Prostate gland (tissue), 2 donors: Measurements from ENCODE around the gene KIFBP. TPM values are rescaled to one million over a fixed set of nuclear protein-coding genes. Genes with fewer than 3 reads are reported as not detected.
A peak's percentile ranks its signal among the peaks of the same experiment; 100 is the strongest.

Experiments
- DNase-seq: peaks from one replicate; pipeline ENCODE4 v3.0.0-alpha.2; 2019; ENCODE audit warnings: low spot score
- H3K27ac ChIP-seq, 2 donors: fragments of 200-600 bp; sonication (generic); 2 replicates each; pipeline ENCODE4 v1.5.1; 2017 to 2019
- H3K27me3 ChIP-seq: fragments of 200-600 bp; sonication (generic); replicated peaks from 2 replicates; pipeline ENCODE4 v1.5.1; 2019; ENCODE audit not compliant: insufficient read depth
- H3K36me3 ChIP-seq, 2 donors: fragments of 200-600 bp; sonication (generic); 1 replicate in 1 of 2; 2 replicates in 1 of 2; pipeline versions ENCODE4 v1.5.1 to v1.8.1; 2017 to 2019
- H3K4me1 ChIP-seq: fragments of 200-600 bp; sonication (generic); replicated peaks from 2 replicates; pipeline ENCODE4 v1.5.1; 2019
- H3K4me3 ChIP-seq, 2 donors: fragments of 200-600 bp; sonication (generic); 2 replicates each; pipeline ENCODE4 v1.5.1; 2017 to 2019
- H3K9me3 ChIP-seq: fragments of 200-600 bp; sonication (generic); 2 replicates; pipeline ENCODE4 v1.5.1; 2017
- CTCF ChIP-seq, 4 experiments: fragments of 200-600 bp in 2 of 4; fragments of 450-650 bp in 2 of 4; sonication (generic) in 2 of 4; IDR thresholded peaks; 1 replicate in 3 of 4; 2 replicates in 1 of 4; pipeline ENCODE4 v1.5.1; 2016 to 2019; ENCODE audit warnings: antibody characterized with exemption in 4 of 4, mild to moderate bottlenecking in 2 of 4, moderate library complexity in 2 of 4
- POLR2A ChIP-seq: fragments of 450-650 bp; IDR thresholded peaks from one replicate; pipeline ENCODE4 v1.6.1; 2016; ENCODE audit warnings: antibody characterized with exemption, mild to moderate bottlenecking
- POLR2AphosphoS5 ChIP-seq: sonication (generic); formaldehyde crosslinking; IDR thresholded peaks from one replicate; pipeline ENCODE4 v1.6.1; 2017; ENCODE audit warnings: antibody characterized with exemption
- WGBS: methylation state at CpG from one replicate; pipeline ENCODE4 v1.1.5; 2018; 5-methylcytosine and 5-hydroxymethylcytosine counted together
- intact Hi-C: fragments of 100-400 bp; cut with DNase I; formaldehyde crosslinking; loops from one replicate; pipeline ENCODE4 v1.14.2; 2022
- total RNA-seq, 2 donors: library from RNA; depleted of rRNA; stranded (reverse); fragments of >200 nt; gene quantifications; one replicate each; pipeline ENCODE4 v1.1.0, GENCODE V29; 2016

The KIFBP gene
- total RNA-seq, 2 donors from 2014 or later, result 37.3 to 46.7 TPM

DNA sequence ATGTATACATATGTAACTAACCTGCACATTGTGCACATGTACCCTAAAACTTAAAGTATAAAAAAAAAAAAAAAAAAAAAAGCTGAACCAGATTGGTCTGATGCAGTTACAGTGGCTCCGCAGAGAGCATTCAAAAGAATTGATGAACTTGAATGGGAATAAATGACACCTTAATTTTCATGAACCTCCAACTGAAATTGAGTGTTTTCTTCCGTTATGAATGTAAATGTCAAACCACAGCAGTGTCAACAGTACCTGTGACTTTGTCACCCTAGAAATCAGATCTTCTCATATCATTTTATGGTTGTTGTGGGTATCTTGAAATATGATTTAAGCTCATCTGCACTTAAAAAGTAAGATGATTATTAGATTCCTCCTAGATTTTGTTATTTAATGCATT is 66.6 kb downstream of the KIFBP start:
- Histone ChIP-seq H3K27me3 (no peaks in the 10 kb centered on the region), H3K36me3 (no peaks in the 10 kb centered on the region), H3K4me1 (no peaks in the 10 kb centered on the region), H3K27ac (no peak overlapping the region), H3K4me3 (no peak overlapping the region), H3K9me3 (no peaks in the 10 kb centered on the region)
- TF ChIP-seq POLR2AphosphoS5 (no peak), CTCF (IDR thresholded peaks at IDR 0.05) (no peak), POLR2A (no peak)
- WGBS, result 83% methylated on average over 2 of the region's 2 CpGs
- intact Hi-C loops, result no loop called here
- DNase-seq, result no peak

DNA sequence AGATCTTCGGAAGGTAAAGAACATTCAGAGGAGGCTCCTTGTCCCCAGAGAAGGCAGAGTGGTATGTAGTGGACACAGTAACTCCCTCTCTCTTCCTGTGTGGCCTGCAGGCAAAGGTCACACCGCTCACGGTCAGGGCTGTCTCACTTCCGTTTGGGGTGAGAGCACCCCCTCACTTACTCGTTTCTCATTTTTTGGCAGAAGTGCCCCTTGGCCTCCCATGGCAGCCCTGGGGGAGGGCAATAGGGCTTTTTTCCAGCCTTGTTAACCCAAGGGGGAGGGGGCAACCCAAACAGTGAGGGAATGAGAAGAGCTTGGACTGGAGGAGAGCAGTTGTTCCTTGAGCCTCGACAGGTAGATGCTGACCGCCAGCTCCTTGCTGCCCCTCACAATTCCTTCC is 67.5 kb downstream of the KIFBP start:
- Histone ChIP-seq H3K27ac (peak overlapping the region in 1 of 2 donors; percentile 23), H3K36me3 (no peaks in the 10 kb centered on the region), H3K4me1 (no peaks in the 10 kb centered on the region), H3K4me3 (no peak overlapping the region), H3K27me3 (no peaks in the 10 kb centered on the region), H3K9me3 (no peaks in the 10 kb centered on the region)
- 57% methylated on average over 7 of the region's 7 CpGs for WGBS
- no peak for TF ChIP-seq CTCF (IDR thresholded peaks at IDR 0.05)
- TF ChIP-seq POLR2A, result no peak
- no peak for TF ChIP-seq POLR2AphosphoS5
- intact Hi-C loops, result no loop called here
- DNase-seq, result no peak

DNA sequence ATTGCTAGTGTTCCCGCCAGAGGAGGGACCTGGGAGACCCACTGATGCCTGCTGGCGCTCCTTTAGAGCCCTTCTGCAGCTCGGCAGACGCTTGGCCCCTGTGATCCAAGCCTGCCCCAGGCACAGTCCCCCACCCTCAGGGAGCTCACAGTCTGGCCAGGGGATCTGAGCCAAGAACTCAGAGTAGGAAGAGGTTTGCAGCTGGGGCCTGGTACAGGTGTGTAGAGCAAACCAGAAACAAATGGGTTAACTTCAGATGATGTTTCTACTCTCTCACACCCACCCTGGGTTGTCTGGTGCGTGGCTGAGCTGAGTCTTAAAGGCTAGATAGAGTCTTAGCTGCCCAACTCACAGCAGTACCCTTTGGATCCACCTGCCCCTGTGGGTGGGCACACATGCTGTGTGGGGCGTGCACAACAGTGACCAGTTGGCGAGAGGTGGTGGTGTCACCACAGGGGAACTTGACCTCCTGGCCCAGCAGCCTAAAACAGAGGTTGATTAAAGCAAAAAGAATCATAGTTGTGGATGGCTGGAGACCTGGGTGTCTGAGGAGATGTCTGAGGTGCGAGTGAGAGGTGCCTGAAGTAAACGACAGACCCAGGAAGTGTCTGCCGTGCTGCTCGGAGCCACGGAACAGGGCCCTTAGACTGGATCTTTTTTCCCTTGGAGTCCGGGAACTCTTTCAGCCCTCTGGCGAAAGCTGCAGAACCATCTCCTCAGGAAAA is 68.1 kb downstream of the KIFBP start:
- H3K27ac ChIP-seq, result peak overlapping the region in 1 of 2 donors; percentile 23
- TF ChIP-seq CTCF (IDR thresholded peaks at IDR 0.05), result no peak
- TF ChIP-seq POLR2AphosphoS5, result no peak
- TF ChIP-seq POLR2A, result no peak

DNA sequence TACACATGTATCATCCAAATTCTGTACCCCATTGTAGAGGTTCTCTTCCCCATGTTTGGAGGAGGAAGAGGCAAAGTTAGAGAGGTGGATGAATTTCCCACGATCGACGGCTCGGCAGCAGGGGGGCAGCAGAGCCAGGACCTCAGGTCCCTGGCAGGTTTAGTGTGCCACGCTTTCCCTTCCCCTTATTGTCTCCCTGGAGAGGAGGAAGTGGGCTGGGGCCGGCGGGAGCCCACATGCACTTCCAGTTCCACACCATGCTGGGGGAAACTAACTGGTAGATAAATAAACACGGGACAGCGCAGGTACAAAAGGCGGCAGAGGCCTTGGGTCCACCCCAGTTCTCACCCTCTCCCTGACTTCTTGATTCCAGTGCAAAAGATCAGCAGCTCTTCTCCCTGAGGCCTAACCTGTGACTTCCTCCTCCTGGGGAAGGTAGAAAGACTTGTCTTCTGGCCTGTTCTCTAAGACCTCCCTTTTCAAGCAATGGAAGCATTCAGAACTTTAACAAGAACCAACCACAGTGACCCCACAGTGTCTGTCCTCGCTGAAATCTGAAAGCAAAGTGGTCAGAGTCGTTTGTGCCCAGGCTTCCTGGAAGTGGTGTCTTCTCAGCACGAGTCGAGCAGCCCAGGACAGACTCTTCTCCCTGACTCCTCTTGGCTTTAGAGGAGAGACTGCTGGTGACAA is 68.8 kb downstream of the KIFBP start:
- 54% methylated on average over 14 of the region's 14 CpGs for WGBS
- no peak for TF ChIP-seq CTCF (IDR thresholded peaks at IDR 0.05)
- peak; percentile 22 for TF ChIP-seq POLR2AphosphoS5
- no peak for TF ChIP-seq POLR2A
- Histone ChIP-seq H3K27ac (peak overlapping the region; percentile 23 to 36), H3K4me3 (no peak overlapping the region), H3K4me1 (no peaks in the 10 kb centered on the region), H3K27me3 (no peaks in the 10 kb centered on the region), H3K9me3 (no peaks in the 10 kb centered on the region), H3K36me3 (no peaks in the 10 kb centered on the region)
- intact Hi-C loops, result no loop called here
- no peak for DNase-seq

More for the DNA sequence above, 68.1 kb downstream of the KIFBP start:
- H3K36me3 ChIP-seq, result no peaks in the 10 kb centered on the region
- DNase-seq, result no peak
- intact Hi-C loops, result no loop called here
- no peaks in the 10 kb centered on the region for H3K27me3 ChIP-seq
- H3K4me1 ChIP-seq, result no peaks in the 10 kb centered on the region
- 79% methylated on average over 14 of the region's 14 CpGs for WGBS
- H3K9me3 ChIP-seq, result no peaks in the 10 kb centered on the region
- H3K4me3 ChIP-seq, result no peak overlapping the region

GRCh38 chr10:69057951-69058297 is 69.3 kb downstream of the KIFBP start:
- H3K27me3 ChIP-seq, result no peaks in the 10 kb centered on the region
- H3K4me1 ChIP-seq, result no peaks in the 10 kb centered on the region
- H3K36me3 ChIP-seq, result no peaks in the 10 kb centered on the region
- H3K4me3 ChIP-seq, result no peak overlapping the region
- no peak for DNase-seq
- H3K9me3 ChIP-seq, result no peaks in the 10 kb centered on the region
- intact Hi-C loops, result no loop called here
- WGBS, result 0% methylated on average over 1 of the region's 1 CpG
- H3K27ac ChIP-seq, result peak overlapping the region; percentile 23 to 36
- TF ChIP-seq POLR2A (no peak), CTCF (IDR thresholded peaks at IDR 0.05) (no peak), POLR2AphosphoS5 (no peak)
